Cortex of kidney (tissue), 1 donor: ENCODE measurements around the gene MYOG.

Experiments used
- DNase-seq: peaks from one replicate; lab custom pipeline; 2025; lab: John Stamatoyannopoulos, UW

Gene MYOG

DNA sequence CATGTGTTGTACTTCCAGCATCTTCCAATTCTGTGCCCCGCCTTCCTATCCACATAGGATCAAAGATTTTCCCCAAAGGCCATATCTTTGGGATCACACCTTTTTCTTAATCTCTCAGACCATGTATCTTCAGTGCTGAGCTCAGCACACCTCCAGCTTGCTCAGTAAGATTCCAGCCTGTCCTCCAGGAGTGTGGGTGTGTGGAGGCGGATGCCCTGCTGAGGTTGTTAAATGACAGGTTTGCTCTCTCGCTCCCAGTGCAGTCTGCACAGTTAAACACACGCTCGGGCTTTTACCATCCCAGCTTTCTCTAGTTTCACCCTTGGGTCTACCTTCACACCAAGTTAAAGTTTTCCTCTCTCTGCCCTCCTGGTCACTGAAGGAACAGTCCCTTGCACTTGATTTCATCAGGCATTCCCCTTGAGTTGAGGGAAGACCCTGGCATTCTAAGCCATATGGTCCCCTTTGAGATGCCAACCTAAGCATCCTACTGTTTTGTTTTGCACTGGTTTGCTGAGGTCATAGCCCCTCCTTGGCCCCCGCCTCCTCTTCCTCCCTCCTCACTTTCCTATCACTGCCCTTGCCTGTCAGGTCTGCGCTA, 13.7 kb downstream of the MYOG start:
- DNase-seq, result no peak

DNA sequence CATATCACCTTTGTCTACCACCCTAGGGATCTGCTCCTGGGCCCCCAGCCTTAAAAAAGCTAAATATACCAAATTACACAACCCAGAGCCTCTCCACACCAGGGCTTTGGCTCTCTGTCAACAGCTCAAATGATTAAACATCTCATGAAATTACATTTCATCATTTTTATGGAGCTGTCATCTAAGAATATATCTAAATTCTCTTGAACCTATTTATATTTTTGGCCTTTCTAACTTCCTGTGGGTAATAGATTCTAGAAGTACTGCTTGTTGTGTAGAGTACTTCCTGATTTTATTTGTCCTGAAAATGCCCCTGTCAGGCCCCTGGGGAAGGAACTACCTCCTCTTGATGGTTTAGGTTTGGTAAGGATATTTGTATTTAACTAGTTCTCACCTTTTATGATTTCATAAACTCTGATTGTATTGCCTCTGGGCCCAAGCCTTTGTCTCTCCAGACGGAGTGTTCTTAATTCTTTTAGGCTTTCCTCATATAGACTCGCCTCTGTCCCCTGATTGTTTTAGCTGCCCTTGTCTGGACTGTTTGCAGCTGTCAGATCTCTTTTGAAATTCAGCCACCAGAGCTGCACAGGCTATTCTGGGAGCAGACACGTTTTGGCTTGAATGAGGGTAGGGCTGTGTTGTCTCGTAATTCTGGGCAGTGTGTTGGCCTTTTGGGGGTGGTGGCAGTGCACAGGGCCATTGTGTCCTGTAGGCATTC, 16.6 kb downstream of the MYOG start:
- no peak for DNase-seq

DNA sequence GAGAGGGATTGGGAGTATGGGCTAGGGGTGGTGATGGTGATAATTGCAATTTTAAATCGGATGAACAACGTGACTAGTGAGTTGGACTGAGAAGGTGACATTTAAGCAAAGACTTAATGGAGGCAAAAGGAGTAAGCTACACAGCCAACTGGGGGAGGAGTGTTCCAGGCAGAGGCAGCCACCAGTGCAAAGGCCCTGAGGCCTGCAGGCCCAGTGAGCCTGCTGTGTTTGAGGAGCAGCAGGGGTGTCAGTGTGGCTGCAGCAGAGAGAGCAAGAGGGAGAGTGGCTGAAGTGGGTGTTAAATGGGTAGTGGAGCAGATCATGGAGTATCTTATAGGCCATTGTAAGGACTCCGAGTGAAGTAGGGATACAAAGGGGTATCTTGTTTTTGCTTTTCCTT, 18.8 kb downstream of the MYOG start:
- DNase-seq, result no peak

- no peak for DNase-seq
Measured at GRCh38 chr1:203065986-203066385, 19.8 kb downstream of the MYOG start.

GRCh38 chr1:203065191-203065590, 20.6 kb downstream of the MYOG start:
- DNase-seq, result no peak

GRCh38 chr1:203063287-203063686, 22.5 kb downstream of the MYOG start:
- no peak for DNase-seq

- DNase-seq, result no peak
Measured at GRCh38 chr1:203060115-203060514, 25.7 kb downstream of the MYOG start.

DNA sequence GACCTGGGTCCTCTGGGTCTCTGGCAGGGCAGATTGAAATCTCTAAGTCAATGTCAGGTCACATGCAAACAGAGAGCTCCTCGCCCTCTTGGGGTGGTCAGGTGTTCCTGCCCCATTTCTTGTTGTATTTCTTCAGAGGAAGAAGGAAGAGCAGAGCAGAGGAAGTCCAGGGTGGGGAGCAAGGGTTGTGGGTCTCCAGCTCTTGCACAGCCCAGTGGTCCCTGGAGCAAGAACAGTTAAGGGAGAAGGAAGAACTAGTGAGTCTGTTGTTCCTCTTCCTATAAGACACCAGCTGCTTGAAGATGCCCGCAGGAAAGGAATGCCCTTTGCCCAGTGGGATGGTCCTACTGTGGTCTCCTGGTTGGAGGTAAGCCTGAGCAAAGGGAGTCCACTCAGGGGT, 26.3 kb downstream of the MYOG start:
- no peak for DNase-seq

DNA sequence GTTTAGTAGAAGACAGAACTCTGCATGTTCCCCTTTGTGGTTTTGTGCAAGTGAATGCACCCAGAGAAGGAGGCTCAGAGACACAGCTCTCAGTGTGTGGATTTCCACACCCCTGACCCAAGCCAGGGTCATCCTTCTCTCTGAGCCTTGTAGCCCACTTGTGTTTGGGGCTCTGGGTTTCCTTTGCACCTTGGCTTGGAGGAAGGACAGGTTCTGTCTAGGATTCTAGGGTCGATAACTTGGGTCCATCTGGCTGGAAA, 27.2 kb downstream of the MYOG start:
- no peak for DNase-seq

- DNase-seq, result no peak
Measured at GRCh38 chr1:203057911-203058675, 27.7 kb downstream of the MYOG start.

DNA sequence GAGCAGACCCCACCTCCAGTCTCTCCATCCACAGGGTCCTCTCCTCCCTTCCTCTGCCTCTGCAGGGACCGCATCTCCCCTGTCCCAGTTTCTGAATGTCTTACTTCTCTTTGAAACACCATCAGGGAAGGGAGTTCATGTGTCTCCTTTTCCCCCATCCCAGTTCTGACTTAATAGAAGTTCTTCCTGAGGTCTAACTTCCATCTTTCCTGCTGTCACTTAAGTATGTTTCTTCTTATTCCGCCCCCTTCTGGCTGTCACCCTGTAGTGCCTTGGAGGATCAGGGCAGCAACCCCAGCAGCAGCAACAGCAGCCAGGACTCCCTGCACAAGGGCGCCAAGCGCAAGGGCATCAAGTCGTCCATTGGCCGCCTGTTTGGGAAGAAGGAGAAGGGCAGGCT, 29.3 kb downstream of the MYOG start:
- no peak for DNase-seq

DNA sequence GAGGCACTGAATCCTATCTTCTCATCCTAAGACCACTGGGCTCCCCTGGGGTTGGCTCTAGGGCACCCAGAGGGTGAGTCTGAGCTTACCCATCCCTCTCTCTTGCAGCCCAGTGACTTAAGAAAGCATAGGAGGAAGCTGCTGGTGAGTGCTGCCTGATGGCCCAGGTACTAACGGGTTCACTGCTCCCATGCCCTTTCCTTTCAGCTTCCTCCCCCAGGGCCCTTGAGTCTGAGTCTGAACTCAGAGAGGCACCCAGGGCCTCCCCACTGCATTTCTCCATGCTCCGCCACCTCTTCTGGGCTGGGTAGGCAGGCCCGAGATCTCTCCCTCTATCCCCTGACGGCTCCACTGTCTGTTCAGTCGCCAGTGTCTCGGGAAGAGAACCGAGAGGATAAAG, 29.8 kb downstream of the MYOG start:
- DNase-seq, result no peak

GRCh38 chr1:203055161-203055799, 30.5 kb downstream of the MYOG start:
- DNase-seq, result no peak

- no peak for DNase-seq
Measured at GRCh38 chr1:203054642-203055041, 31.2 kb downstream of the MYOG start.

GRCh38 chr1:203054184-203054583, 31.6 kb downstream of the MYOG start:
- no peak for DNase-seq

GRCh38 chr1:203052601-203053000, 33.2 kb downstream of the MYOG start:
- no peak for DNase-seq

- DNase-seq, result no peak
Measured at GRCh38 chr1:203051841-203052324, 33.9 kb downstream of the MYOG start.

DNA sequence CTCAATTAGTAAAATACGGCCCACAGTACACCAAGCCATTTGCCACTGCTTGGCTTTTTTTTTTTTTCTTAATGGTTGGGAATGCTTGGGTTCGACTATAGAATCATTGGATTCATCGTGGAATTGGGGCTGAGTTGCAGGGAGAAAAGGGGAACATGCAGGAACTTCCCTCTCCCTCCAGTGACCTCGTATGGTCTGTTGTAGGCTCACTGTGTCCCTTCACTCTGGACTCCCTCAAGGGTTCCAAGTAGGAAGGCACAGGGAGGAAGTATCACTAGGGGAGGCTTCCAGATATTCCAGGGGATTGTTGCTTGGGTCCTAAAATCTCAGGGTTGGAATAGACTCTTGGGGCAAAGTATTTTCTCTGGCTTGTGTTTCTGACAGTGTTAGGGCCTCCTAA, 35.0 kb downstream of the MYOG start:
- no peak for DNase-seq

DNA sequence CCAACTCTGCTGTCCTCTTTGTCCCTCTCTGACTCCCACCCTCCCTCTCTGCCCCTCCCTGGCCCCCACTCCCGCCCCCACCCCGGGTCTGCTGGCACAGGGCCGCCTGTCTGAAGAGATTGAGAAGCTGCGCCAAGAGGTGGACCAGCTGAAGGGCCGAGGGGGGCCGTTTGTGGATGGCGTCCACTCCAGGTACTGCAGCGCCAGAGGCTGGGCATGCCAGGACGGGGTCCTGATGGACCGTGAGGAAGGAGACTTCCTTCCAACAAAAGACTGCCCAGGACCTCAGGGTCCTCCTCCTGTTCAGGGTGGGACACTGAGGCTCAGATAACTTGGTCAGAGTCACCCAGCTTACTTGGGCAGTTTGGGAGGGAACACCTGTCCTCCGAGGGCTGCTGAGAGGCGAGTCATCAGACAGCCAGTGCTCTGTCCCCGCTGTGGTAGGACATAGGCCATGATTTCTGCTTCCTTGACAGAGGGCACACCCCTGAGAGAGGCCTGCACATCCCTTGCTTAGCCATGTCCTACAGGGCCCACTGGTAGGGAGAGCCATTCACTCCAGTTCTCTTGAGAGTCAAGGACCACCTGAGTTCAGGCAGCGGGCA, 36.1 kb downstream of the MYOG start:
- DNase-seq, result no peak

GRCh38 chr1:203049077-203049476, 36.7 kb downstream of the MYOG start:
- no peak for DNase-seq

DNA sequence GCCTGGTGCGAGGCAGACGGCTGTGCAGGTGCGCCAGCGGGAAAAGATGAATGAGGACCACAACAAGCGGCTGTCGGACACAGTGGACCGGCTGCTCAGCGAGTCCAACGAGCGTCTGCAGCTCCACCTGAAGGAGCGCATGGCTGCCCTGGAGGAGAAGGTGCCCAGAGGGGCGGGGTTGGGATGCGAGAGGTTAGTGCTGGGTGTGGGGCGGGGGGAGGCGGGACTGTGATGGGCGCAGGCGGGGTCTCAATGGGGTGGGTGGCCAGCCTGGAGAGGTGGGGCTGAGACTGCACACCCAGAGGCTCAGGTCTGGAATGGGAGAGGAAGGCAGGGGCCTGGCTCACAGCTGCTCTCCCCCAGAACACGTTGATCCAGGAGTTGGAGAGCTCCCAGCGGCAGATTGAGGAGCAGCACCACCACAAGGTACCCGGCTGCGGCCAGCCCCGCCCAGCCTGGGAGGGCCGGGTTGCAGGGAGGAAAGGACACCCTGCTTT, 37.2 kb downstream of the MYOG start:
- DNase-seq, result no peak

DNA sequence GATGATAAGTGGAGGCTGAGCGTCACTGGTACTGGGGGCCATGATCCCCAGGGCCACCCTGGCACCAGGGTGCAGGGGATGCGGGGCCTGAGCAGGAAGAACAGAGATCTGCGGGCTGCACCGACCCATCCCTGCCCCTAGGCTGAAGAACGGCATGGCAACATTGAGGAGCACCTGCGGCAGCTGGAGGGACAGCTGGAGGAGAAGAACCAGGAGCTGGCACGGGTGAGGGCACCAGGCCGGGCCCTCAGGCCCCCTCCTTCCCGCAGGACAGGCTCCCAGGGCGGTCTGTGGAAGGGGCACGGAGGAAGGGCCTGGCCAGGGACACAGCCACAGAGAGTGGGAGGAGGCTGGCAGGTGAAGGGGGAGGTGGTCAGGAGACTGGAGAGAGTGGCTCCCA, 37.7 kb downstream of the MYOG start:
- no peak for DNase-seq
